Measurements from ENCODE around the gene C9orf72.
A peak's percentile ranks its signal among the peaks of the same experiment; 100 is the strongest.

Gene C9orf72

GRCh38 chr9:27537027-27537435, 36.2 kb downstream of the C9orf72 start:
- no peak for TF ChIP-seq CTCF (IDR thresholded peaks at IDR 0.05; ENCODE audit: low read depth, low read length)
- DNase-seq (ENCODE audit: low read depth in 2 of 2): no peak
- no peak overlapping the region for H3K4me3 ChIP-seq (replicated peaks in 1 of 2; ENCODE audit: low read depth in 2 of 2, low read length in 2 of 2)

GRCh38 chr9:27536168-27536567, 37.1 kb downstream of the C9orf72 start:
- no peak overlapping the region for H3K4me3 ChIP-seq (replicated peaks in 1 of 2; ENCODE audit: low read depth in 2 of 2, low read length in 2 of 2)
- TF ChIP-seq CTCF (IDR thresholded peaks at IDR 0.05; ENCODE audit: low read depth, low read length): no peak
- DNase-seq (ENCODE audit: low read depth in 2 of 2): no peak

GRCh38 chr9:27535701-27536118, 37.6 kb downstream of the C9orf72 start:
- no peak for DNase-seq (ENCODE audit: low read depth in 2 of 2)

GRCh38 chr9:27534658-27535209, 38.5 kb downstream of the C9orf72 start:
- no peak overlapping the region for H3K4me3 ChIP-seq (replicated peaks in 1 of 2; ENCODE audit: low read depth in 2 of 2, low read length in 2 of 2)
- TF ChIP-seq CTCF (IDR thresholded peaks at IDR 0.05; ENCODE audit: low read depth, low read length): no peak
- no peak for DNase-seq (ENCODE audit: low read depth in 2 of 2)

More at GRCh38 chr9:27535701-27536118, 37.6 kb downstream of the C9orf72 start:
- H3K4me3 ChIP-seq (replicated peaks in 1 of 2; ENCODE audit: low read depth in 2 of 2, low read length in 2 of 2): no peak overlapping the region
- TF ChIP-seq CTCF (IDR thresholded peaks at IDR 0.05; ENCODE audit: low read depth, low read length): peak; percentile 4

- DNase-seq (ENCODE audit: low read depth in 2 of 2): no peak
- no peak overlapping the region for H3K4me3 ChIP-seq (replicated peaks in 1 of 2; ENCODE audit: low read depth in 2 of 2, low read length in 2 of 2)
- TF ChIP-seq CTCF (IDR thresholded peaks at IDR 0.05; ENCODE audit: low read depth, low read length): no peak
Observed at GRCh38 chr9:27534131-27534530, 39.1 kb downstream of the C9orf72 start.

GRCh38 chr9:27533311-27533710, 40.0 kb downstream of the C9orf72 start:
- no peak for TF ChIP-seq CTCF (IDR thresholded peaks at IDR 0.05; ENCODE audit: low read depth, low read length)
- no peak for DNase-seq (ENCODE audit: low read depth in 2 of 2)
- H3K4me3 ChIP-seq (replicated peaks in 1 of 2; ENCODE audit: low read depth in 2 of 2, low read length in 2 of 2): no peak overlapping the region

GRCh38 chr9:27532046-27532445, 41.2 kb downstream of the C9orf72 start:
- no peak overlapping the region for H3K4me3 ChIP-seq (replicated peaks in 1 of 2; ENCODE audit: low read depth in 2 of 2, low read length in 2 of 2)
- DNase-seq (ENCODE audit: low read depth in 2 of 2): no peak
- no peak for TF ChIP-seq CTCF (IDR thresholded peaks at IDR 0.05; ENCODE audit: low read depth, low read length)

Data from cardiac fibroblast (primary cell).